Tibial nerve (tissue), 3 donors: ENCODE measurements around the gene ELMO1.

Source experiments
- CTCF ChIP-seq, 5 experiments: fragments of 200-600 bp in 3 of 5; fragments of 450-650 bp in 2 of 5; sonication (generic) in 3 of 5; IDR thresholded peaks; one replicate each; pipeline ENCODE4 v1.5.1; 2016 to 2019; ENCODE audit warnings: antibody characterized with exemption in 5 of 5, mild to moderate bottlenecking in 3 of 5, moderate library complexity in 2 of 5
- POLR2A ChIP-seq, 2 donors: fragments of 450-650 bp; IDR thresholded peaks; one replicate each; pipeline ENCODE4 v1.6.1; 2017; ENCODE audit warnings: antibody characterized with exemption in 2 of 2, mild to moderate bottlenecking in 2 of 2, moderate library complexity in 2 of 2

DNA sequence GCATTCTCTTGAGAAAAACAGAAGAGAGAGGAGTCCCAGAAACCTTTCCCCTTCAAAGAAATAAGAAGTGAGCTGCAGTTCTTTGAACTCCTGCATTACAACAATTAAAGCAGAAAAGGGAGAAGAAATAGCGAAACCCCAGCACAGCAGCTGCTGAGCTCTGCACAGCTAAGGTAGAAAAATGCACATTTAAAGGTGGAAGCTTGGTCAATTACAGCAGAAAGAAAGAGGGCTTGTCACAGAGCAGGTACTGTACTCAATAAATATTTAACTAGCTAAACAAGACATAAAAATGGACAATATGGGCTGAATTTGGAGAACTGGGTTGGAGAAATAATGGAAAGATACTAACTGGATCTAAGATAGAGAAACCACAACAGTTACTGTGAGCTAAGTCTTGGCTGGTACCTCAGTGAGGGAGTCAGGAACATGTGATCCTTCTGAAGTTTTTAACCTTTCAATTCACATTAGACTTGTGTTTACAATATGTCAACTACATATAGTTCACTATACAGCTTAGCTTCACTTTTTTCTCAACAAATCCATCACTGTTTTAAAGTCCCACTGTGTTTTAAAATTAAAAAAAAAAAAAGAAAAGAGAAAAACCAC, 332.5 kb downstream of the ELMO1 start:
- TF ChIP-seq CTCF (IDR thresholded peaks at IDR 0.05) (no peak), POLR2A (IDR thresholded peaks at IDR 0.05) (no peak)
